Measurements from ENCODE around the gene ST6GALNAC6. TPM values are rescaled to one million over a fixed set of nuclear protein-coding genes. Genes with fewer than 3 reads are reported as not detected.
A peak's percentile ranks its signal among the peaks of the same experiment; 100 is the strongest.

ST6GALNAC6 gene
- total RNA-seq, 1 donor from 2014 or later = 80.0 TPM

DNA sequence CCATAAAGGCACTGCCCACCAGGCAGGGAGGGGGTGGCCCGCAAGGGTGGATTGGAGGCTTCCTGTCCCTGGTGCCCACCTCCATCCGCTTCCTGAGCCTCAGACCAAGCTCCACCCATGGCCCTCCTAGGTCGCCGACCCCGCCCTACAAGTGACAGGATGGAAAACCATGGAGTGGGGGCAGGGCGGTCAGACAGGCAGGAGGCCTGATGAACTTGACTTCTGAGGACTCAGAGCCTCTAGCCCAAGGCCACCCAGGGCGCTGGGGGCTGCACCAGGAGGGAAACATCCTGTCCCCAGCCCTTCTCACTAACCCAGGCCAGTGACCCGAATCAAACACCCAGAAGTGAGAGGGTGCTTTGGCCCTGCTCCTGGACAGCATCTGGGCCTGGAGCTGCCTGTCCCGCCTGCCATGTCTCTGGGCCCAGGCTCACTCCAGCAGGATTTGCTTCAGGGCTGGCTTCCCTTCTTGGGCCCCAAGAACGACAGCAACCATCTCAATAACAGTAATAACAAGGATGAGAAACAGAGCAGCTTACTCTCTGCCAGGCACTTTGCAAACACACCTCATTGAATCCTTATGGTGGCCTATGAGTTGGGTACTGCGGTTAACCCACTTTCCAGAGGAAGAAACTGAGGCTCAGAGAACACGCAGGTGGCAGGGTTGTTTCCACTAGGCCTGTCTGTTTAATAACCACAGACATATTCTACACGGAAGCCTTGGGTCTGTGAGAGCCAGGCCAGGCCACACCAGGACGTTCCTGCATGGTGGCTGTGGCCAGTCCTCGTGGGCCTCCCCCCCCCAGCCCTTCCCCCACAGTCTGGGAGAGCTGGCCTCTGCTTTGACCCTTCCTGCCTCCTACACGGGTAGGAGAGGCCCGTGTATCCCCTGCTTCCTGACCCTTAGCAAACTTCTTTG lies 4.4 kb upstream of the ST6GALNAC6 start:
- DNase-seq (ENCODE audit: low spot score) = peak; percentile 47
- H3K27ac Mint-ChIP-seq (ENCODE audit: unreplicated experiment) = peak overlapping the region; percentile 76
- peaks cover 29% of the 10 kb centered on the region for H3K4me1 Mint-ChIP-seq (ENCODE audit: unreplicated experiment)
- H3K9me3 Mint-ChIP-seq (ENCODE audit: unreplicated experiment) = no peaks in the 10 kb centered on the region
- TF ChIP-seq, protein P1, sequence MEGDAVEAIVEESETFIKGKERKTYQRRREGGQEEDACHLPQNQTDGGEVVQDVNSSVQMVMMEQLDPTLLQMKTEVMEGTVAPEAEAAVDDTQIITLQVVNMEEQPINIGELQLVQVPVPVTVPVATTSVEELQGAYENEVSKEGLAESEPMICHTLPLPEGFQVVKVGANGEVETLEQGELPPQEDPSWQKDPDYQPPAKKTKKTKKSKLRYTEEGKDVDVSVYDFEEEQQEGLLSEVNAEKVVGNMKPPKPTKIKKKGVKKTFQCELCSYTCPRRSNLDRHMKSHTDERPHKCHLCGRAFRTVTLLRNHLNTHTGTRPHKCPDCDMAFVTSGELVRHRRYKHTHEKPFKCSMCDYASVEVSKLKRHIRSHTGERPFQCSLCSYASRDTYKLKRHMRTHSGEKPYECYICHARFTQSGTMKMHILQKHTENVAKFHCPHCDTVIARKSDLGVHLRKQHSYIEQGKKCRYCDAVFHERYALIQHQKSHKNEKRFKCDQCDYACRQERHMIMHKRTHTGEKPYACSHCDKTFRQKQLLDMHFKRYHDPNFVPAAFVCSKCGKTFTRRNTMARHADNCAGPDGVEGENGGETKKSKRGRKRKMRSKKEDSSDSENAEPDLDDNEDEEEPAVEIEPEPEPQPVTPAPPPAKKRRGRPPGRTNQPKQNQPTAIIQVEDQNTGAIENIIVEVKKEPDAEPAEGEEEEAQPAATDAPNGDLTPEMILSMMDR (IDR thresholded peaks at IDR 0.05; ENCODE audit: unreplicated experiment) = no peak
- no peaks in the 10 kb centered on the region for H3K36me3 Mint-ChIP-seq (ENCODE audit: low read depth, unreplicated experiment)
- H3K27me3 Mint-ChIP-seq (ENCODE audit: unreplicated experiment) = peaks cover 7% of the 10 kb centered on the region
- no peak overlapping the region for H3K4me3 Mint-ChIP-seq (ENCODE audit: unreplicated experiment)

DNA sequence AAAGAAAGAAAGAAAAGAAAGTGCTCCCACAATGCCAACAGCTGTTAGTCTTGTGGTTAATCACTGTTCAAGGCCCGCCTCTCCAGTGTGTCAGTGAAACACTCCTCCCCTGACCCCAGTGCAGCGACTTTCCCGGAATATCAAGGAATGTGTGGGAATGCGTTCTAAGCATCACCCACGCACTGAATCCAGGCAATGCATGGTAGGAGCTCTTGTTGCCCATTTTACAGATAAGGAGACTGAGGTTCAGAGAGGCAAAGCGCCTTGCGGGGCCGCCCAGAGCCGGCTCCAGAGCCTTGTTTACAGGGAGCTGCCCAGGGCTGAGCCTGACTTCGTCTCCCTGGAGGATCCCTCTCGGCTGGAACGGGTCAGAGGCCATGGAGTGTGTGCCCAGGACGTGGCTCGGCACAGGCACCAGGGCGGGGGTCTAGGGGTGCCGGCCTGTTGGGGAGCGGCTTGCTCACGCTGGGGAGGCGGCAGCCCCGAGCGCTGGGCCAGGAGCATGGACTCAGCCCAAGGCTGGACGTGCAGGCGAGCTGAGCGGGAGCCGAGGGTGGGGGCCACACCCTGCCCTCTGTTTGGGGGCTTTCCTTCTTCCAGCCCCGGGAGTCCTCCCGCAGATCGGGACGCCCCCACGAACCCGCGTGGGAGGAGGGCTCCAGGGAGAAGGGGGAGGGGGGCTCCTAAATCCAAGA lies 823 bp downstream of the ST6GALNAC6 start:
- Mint-ChIP-seq H3K4me3 (ENCODE audit: unreplicated experiment) (peak overlapping the region; percentile 93), H3K27ac (ENCODE audit: unreplicated experiment) (no peak overlapping the region), H3K4me1 (ENCODE audit: unreplicated experiment) (peaks cover 24% of the 10 kb centered on the region), H3K27me3 (ENCODE audit: unreplicated experiment) (peaks cover 6% of the 10 kb centered on the region), H3K9me3 (ENCODE audit: unreplicated experiment) (no peaks in the 10 kb centered on the region), H3K36me3 (ENCODE audit: low read depth, unreplicated experiment) (peaks cover 25% of the 10 kb centered on the region)
- no peak for DNase-seq (ENCODE audit: low spot score)
- TF ChIP-seq, protein P1 (IDR thresholded peaks at IDR 0.05; ENCODE audit: unreplicated experiment) = no peak

DNA sequence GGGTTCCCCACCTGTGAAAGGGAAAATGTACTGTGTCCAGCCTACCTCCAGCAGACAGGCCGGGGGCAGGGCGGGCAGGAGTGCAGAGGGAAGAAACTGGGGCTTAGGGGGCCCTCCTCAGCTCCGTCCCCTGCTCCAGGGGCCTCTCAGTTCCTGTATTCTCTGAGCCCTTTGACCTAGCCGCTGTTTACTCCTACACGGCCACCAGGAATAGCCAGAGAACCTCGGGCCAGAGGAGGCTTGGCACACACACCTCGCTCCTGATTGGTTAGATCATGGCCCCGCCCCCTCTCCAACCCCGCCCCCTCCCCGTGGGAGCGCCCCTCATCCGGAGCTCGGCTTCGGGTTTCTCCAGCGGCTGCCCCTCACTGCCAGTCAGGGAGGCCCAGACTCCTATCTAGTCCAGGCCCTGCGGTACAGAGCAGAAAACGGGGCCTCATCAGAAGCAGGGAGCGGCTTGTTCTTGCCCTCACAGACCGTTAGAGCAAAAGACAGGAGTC lies 2.2 kb downstream of the ST6GALNAC6 start:
- Mint-ChIP-seq H3K4me1 (ENCODE audit: unreplicated experiment) (peaks cover 22% of the 10 kb centered on the region), H3K9me3 (ENCODE audit: unreplicated experiment) (no peaks in the 10 kb centered on the region), H3K27ac (ENCODE audit: unreplicated experiment) (peak overlapping the region; percentile 8), H3K27me3 (ENCODE audit: unreplicated experiment) (peaks cover 6% of the 10 kb centered on the region), H3K36me3 (ENCODE audit: low read depth, unreplicated experiment) (peaks cover 39% of the 10 kb centered on the region), H3K4me3 (ENCODE audit: unreplicated experiment) (no peak overlapping the region)
- TF ChIP-seq, protein P1 (IDR thresholded peaks at IDR 0.05; ENCODE audit: unreplicated experiment) = no peak
- DNase-seq (ENCODE audit: low spot score) = peak; percentile 80

DNA sequence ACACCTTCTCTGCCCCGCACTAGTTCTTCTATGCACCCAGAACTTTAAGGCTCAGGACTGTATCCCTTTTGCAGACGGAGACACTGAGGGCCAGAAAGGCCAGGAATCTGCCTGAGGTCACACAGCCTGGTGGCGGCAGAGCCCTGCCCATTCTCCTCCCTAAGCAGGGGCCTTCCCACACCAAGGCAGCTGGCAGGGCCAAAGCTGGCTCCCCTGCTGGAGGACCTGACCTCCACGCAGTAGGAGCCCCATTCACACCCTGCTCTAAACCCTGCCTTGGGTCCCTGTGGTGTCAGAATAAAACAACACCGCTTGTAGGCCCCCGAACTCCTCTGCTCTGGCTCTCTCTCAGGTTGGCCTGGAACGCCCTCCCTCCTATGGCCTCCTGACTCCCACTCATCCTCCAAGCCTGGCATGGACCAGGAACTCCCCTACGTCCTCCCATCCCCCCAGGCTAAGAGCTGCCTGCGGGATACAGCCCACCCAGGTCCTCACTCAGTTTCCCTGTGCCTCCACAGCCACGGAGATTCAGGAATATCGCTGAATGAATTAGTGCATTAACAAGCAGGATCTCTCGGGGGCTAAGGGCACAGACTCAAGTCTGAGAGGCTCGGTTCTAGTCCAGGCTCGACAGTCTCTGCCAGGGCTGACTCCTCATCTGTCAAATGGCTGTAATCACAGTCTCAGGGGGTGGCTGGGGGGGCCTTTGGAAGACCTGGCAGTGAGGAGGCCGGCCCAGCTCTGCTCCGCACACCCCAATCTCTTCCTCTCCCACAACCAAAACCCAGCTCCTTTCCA lies 2.8 kb downstream of the ST6GALNAC6 start:
- H3K27ac Mint-ChIP-seq (ENCODE audit: unreplicated experiment) = peak overlapping the region; percentile 8

More for the DNA sequence above, 2.8 kb downstream of the ST6GALNAC6 start:
- TF ChIP-seq, protein P1 (IDR thresholded peaks at IDR 0.05; ENCODE audit: unreplicated experiment) = no peak
- DNase-seq (ENCODE audit: low spot score) = no peak
- H3K36me3 Mint-ChIP-seq (ENCODE audit: low read depth, unreplicated experiment) = peaks cover 40% of the 10 kb centered on the region
- H3K27me3 Mint-ChIP-seq (ENCODE audit: unreplicated experiment) = peaks cover 6% of the 10 kb centered on the region
- H3K4me3 Mint-ChIP-seq (ENCODE audit: unreplicated experiment) = peak overlapping the region; percentile 51
- H3K4me1 Mint-ChIP-seq (ENCODE audit: unreplicated experiment) = peaks cover 22% of the 10 kb centered on the region
- no peaks in the 10 kb centered on the region for H3K9me3 Mint-ChIP-seq (ENCODE audit: unreplicated experiment)
